Hepatocyte (in vitro differentiated cells): ENCODE measurements around the gene STPG3.

ENCODE experiments used
- CTCF ChIP-seq: fragments of 200-600 bp; sonication (generic); IDR thresholded peaks from 2 replicates; pipeline ENCODE4 v1.5.1; 2016; ENCODE audit warnings: antibody characterized with exemption, mild to moderate bottlenecking; ENCODE audit not compliant: poor library complexity
- EZH2phosphoT487 ChIP-seq: fragments of 200-600 bp; sonication (generic); IDR thresholded peaks from one replicate; pipeline ENCODE4 v1.6.1; 2018; ENCODE audit warnings: antibody characterized with exemption, mild to moderate bottlenecking, low read depth, moderate library complexity; ENCODE audit not compliant: unreplicated experiment, severe bottlenecking

GRCh38 chr9:137233143-137233980, 17.7 kb upstream of the STPG3 start:
- TF ChIP-seq CTCF (no peak), EZH2phosphoT487 (no peak)
